ENCODE data around the gene STX8.

STX8 gene

DNA sequence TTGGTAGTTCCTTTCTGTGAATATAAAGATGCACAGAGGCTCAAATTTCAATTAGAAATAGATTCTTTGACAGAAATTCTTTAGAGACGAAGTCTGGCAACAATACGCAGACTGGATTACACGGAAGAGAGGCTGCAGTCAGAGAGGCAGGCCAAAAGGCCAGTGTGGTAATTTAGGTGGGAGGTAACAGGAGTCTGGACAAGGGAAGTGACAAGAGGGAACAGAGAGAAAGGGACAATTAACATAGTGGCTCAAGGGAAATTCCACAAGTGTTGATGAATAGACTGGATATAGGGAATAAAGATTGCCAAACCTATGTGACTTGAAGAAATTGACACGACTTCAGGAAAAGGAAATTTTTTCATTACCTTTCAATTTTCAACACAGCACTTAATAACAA is 54.6 kb downstream of the STX8 start:
- no peak overlapping the region for H3K27ac ChIP-seq
- TF ChIP-seq, protein P1, sequence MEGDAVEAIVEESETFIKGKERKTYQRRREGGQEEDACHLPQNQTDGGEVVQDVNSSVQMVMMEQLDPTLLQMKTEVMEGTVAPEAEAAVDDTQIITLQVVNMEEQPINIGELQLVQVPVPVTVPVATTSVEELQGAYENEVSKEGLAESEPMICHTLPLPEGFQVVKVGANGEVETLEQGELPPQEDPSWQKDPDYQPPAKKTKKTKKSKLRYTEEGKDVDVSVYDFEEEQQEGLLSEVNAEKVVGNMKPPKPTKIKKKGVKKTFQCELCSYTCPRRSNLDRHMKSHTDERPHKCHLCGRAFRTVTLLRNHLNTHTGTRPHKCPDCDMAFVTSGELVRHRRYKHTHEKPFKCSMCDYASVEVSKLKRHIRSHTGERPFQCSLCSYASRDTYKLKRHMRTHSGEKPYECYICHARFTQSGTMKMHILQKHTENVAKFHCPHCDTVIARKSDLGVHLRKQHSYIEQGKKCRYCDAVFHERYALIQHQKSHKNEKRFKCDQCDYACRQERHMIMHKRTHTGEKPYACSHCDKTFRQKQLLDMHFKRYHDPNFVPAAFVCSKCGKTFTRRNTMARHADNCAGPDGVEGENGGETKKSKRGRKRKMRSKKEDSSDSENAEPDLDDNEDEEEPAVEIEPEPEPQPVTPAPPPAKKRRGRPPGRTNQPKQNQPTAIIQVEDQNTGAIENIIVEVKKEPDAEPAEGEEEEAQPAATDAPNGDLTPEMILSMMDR (conservative IDR thresholded peaks at IDR 0.05), result no peak

GRCh38 chr17:9520649-9521048 is 55.0 kb downstream of the STX8 start:
- no peak overlapping the region for H3K27ac ChIP-seq
- TF ChIP-seq, protein P1 (conservative IDR thresholded peaks at IDR 0.05), result no peak

DNA sequence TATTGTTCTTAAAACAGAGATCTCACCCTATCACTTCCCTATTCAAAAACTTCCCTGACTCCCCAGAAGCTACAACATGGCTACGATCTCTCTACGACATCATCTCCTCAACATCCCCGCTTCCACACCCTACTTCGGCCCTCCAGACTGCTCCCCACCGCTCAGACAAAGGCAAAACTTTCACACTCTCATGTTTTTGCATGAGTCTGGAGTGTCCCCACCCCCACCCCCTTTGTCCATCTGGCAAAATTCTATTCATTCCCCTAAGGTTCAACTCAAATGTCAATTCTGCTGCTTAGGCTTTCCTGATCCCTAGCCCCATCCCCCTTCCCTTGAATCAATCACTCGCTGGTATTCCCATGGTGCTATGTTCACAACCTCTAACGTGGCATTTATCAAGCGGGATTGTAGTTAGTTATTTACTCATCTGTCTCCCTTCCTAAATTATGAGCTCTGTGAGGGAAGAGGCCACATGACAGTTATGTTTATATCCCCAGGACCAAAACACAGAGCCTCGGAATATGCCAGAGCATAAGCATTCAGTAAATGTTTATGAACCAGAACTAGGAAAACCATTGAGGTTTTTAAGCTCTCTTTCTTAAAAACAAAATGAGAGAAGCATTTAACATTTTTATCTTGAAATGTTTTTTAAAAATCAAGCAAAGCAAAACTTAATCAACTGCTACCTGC is 55.9 kb downstream of the STX8 start:
- TF ChIP-seq, protein P1 (conservative IDR thresholded peaks at IDR 0.05), result no peak
- H3K27ac ChIP-seq, result no peak overlapping the region

- TF ChIP-seq, protein P1 (conservative IDR thresholded peaks at IDR 0.05), result no peak
- H3K27ac ChIP-seq, result no peak overlapping the region
Measured at GRCh38 chr17:9517396-9517795, 58.2 kb downstream of the STX8 start.

DNA sequence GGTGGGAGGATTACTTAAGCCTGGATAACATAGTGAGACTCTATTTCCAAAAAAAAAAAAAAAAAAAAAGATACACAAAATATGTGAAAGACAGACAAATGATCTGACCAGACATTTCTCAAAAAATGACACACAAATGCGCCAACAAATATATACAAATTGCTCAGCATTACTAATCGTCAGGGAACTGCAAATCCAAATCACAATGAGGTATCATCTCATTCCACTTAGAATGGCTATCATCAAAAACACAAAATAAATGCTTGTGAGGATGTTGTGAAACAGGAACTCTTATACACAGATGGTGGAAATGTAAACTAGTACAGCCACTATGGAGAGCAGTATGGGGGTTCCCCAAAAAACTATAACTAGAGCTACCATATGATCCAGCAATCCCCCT is 62.4 kb downstream of the STX8 start:
- no peak overlapping the region for H3K27ac ChIP-seq
- TF ChIP-seq, protein P1 (conservative IDR thresholded peaks at IDR 0.05), result no peak

- TF ChIP-seq, protein P1 (conservative IDR thresholded peaks at IDR 0.05), result no peak
- no peak overlapping the region for H3K27ac ChIP-seq
Measured at GRCh38 chr17:9512323-9513168, 63.1 kb downstream of the STX8 start.

DNA sequence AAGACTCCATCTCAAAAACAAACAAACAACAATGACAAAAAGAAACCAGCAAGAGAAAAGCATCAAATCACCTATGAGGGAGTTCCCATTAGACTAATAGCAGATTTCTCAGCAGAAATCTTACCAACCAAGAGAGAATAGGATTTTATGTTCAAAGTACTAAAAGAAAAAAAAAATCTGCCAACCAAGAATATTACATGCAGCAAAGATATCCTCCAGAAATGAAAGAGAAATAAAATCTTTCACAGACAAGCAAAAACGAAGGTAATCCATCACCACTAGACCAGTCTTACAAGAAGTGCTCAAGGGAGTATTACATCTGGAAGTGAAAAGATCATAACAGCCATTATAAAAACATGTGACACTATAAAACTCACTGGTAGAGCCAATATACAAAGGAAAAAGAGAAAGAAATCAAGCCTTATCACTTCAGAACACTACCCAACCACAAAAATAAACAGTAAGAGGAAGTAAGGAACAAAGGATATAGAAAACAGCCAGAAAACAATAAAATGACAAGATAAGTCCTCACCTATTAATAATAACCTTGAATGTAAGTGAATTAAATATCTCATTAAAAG is 66.3 kb downstream of the STX8 start:
- H3K27ac ChIP-seq, result no peak overlapping the region
- TF ChIP-seq, protein P1 (conservative IDR thresholded peaks at IDR 0.05), result no peak

Data from VCaP (cell line).